Cerebellar nuclear complex (tissue), 1 donor: ENCODE data around the gene ADGRB2.
A peak's percentile ranks its signal among the peaks of the same experiment; 100 is the strongest.

Experiments
- DNase-seq, 2 experiments: peaks; one replicate each; lab custom pipeline; 2025; lab: John Stamatoyannopoulos, UW

The ADGRB2 gene

DNA sequence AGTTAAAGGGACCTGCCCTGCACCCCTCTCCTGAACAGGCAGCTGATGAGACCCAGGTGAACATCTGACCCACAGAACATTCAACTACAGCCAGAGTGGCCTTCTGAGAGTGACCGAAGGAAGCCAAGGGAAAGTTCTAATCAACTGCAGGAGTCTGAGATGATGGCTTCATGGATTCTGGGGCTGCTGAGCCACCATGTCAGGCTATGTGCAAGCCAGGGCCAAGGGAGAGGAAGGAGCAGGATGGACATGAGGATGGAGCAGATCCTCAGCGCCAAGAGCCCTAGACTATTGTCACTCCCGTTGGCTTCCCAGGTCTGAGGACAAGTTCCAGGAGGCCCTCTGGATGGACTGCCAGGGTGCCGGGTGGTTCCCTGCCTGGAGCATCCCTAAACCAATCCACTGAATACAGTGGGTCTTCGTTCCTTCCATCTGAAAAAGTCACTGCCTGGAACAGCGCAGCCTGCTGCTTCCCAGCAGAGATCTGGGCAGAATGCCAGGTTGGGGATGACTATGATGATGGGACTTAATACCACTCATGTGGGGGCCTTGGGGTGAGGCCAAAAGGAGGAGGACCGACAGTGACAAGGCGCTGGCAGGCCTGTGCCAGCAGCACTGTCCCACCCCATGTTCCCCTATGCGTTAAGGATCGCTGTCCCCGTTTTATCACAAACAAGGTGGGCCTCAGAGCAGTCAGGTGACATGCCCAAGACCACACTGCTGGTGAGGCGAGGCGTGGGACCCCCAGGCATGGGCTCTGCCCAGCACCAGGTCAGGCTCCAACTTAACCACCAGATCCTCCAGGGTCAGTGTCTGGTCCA lies 31.9 kb upstream of the ADGRB2 start:
- no peak for DNase-seq

DNA sequence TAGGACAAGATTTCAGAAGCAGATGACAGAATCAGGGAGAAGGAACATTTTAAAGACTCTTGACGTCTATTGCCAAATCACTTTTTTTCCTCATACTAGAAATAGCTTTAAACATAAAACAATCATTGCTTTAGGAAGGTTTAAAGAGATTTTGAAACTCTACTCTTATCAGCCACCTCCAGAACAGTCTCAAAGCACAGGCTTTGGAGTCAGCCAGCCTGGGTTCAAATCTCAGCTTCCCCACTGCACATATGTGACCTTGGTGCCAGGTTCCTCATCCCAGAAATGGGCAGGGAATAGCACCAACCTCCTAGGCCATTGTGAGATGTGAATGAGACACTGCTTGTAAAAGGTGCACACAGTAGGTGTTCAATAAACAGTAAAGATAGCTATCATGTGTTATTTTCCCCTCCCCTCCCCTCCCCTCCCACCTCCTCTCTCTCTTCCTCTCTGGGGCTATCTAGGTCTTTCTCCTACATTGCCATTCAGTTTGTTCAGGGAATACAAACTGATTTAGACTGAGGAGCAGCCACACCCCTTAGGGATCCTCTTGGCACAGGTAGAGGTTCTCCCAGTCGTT lies 31.0 kb upstream of the ADGRB2 start:
- no peak for DNase-seq

- DNase-seq: no peak
Measured at GRCh38 chr1:31793586-31794285, 29.6 kb upstream of the ADGRB2 start.

DNA sequence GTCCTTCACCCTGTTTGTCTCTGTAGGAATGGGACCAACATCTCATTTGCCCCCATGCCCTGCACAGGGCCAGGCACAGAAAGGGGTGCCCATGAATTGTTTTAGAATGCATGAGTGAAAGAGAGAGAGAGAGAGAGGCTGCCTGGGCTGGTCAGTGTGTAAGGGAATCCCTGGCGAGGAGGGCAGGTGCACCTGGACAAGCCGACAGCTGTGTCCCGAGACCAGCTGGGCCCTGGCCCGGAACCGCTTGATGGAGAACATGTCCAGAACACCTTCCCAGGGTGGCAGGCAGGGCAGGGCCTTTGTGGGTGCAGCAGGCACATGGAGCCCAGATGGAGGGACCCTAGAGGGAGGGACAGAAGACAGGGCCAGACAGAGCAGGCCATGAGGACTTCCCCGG lies 28.9 kb upstream of the ADGRB2 start:
- DNase-seq: no peak

- DNase-seq: no peak
Measured at GRCh38 chr1:31792541-31792940, 28.4 kb upstream of the ADGRB2 start.

GRCh38 chr1:31792116-31792515 lies 28.0 kb upstream of the ADGRB2 start:
- no peak for DNase-seq

- DNase-seq: no peak
Measured at GRCh38 chr1:31791131-31791858, 27.2 kb upstream of the ADGRB2 start.

DNA sequence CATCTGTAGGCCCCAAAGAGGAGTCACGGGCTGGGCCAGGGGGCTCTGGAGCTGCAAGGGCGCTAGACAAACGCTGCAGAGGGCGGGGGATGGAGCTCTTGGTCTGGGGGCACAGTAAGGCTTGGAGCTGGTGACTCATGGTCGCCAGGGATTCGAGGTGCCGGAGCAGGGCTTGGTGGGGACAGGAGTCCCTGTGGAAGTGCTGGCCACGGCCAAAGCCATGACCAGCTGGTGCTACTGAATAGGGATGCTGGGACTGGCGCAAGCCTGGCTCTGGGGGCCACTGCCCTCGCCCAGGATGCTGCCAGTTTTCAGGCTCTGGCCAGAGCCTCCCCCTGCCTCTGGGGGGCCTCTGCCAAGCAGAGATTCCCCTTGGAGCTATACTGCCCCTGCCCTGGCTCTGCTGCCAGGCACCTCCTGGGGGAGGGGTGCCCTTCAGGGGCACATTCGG lies 26.5 kb upstream of the ADGRB2 start:
- DNase-seq: no peak

DNA sequence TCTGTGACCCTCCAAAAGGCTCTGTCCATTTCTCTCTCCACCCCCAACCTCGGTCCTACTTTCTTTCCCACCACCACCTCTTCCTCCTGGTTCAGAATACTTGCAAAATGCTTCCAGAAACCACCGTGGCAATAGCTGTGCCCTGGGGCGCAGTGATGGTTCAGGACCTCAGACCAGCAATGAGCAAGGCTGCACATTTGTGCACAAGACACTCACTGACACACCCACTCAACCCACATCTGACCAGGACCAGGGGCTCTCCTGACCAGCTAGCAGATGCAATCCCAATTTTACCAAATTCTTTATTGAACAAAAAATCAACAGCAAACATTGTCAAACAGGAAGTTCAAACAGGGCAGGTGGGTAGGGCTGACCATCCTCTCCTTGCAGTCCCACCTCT lies 26.0 kb upstream of the ADGRB2 start:
- no peak for DNase-seq

GRCh38 chr1:31789259-31790065 lies 25.3 kb upstream of the ADGRB2 start:
- DNase-seq: peak; percentile 12 to 61

- no peak for DNase-seq
Measured at GRCh38 chr1:31788825-31789256, 24.7 kb upstream of the ADGRB2 start.

GRCh38 chr1:31788138-31788824 lies 24.1 kb upstream of the ADGRB2 start:
- peak; percentile 59 to 61 for DNase-seq

- no peak for DNase-seq
Measured at GRCh38 chr1:31787786-31788137, 23.6 kb upstream of the ADGRB2 start.

DNA sequence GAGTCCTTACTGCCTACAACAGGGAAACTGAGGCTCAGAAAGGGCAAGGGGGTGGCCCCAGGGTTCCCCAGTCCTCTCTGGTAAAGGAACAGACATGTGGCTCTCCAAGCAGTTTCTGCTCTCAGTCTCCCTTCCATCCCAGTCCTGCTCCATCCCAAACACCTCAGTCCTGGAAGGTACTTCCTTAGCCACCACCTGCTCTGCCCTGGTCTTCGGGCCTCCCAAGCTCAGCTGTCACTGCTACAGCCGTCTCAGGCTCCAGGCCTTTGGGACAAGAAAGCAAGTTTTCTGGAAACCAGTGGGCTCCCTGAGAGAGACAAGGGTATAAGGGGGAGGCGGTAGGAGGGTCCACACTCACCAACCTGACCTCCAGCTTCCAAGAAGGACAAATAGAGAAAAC lies 23.1 kb upstream of the ADGRB2 start:
- DNase-seq: no peak

DNA sequence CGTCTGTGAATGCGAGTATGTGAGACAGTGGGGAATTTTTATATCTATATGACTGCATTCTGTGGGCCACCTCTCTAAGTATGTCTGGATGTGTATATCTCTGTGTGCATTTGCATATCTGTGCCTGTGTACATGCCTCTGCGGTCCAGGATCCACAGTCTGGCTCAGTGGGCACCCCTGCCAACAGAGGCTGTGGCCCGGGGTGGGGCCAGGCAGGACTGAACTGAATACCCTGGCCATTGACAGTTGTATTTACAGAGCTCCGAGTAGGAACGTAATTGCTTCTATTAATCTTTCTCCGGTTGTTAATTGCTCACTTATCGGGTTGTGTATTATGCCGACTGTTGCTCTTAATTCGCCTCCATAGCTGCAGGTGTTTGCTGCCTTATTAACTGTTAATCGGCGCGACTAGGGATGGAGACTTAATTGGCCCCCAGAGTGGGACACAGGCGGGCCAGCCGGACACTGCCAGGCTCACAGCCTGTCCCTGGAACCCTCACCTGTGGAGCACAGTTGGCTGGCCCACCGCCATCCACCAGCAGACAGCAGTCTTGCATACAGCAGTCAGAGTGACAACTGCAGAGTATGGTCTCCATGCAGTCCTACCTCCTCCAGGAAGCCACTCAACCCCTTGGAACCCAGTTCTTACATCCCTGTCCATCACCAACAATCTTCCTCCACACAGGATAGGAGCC lies 22.4 kb upstream of the ADGRB2 start:
- DNase-seq: no peak

- DNase-seq: no peak
Measured at GRCh38 chr1:31785947-31786290, 21.8 kb upstream of the ADGRB2 start.

- DNase-seq: no peak
Measured at GRCh38 chr1:31785020-31785946, 21.1 kb upstream of the ADGRB2 start.

DNA sequence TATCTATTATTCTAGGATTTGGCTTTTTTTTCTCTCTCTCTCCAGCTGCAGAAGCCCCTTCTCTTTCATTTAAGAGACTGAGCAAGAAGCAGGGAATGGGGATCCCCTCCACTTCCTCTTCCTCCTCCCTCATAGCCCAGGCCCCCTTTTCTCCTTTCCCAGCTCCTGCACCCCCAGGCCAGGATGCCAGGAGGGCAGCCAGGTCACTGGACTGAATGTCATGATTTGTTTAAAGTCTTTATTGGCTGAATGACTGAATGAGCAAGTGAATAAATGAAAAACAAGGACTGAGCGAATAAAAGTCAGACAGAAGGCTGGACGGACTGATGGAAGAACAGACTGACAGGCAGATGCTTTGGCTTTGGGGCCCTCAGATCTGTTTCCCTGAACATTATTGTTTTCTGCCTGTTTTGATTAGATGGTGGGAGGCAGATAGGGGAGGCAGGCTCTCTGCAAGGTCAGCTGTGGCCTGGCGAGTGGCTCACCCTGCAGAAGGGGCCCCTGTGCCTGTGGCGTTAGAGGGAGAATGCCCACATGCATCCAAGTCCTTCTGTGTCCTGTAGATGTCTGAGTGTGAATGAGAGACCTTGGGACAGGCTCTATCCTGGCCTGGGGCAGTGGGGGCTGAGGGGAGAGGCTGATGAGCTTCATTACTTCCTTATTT lies 20.3 kb upstream of the ADGRB2 start:
- DNase-seq: no peak

DNA sequence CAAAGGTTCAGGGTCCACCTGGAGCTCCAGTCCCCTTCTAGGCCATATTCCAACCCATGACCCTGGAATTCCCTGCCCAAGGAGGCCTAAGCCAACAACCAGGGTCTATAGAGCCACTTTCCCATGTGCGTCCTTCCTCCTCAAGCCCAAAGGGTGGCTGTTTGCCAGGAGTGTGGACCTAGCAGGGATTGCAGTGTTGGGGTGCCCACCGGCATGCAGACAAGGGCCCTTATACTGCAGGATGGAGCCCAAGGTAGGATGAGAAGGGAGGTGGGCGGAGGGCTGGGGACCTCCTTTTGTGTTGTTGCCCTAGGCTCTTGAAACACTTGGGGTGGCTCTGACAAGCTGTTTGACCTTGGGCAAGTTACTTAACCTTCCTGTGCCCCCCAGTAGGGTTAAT lies 19.7 kb upstream of the ADGRB2 start:
- no peak for DNase-seq
